Naive thymus-derived CD4-positive, alpha-beta T cell (primary cell): ENCODE results near the gene SORCS2. TPM values are rescaled to one million over a fixed set of nuclear protein-coding genes. Genes with fewer than 3 reads are reported as not detected.

Experiments used
- ATAC-seq: fragments of 150-1000 bp; cut with Tn5 transposase; 2 replicates; pipeline ENCODE4 v1.10.0; 2021; ENCODE audit warnings: mild to moderate bottlenecking, moderate library complexity
- CTCF ChIA-PET: fragments of 350-600 bp; sonication (Branson Sonifier 250); formaldehyde crosslinking; loops from one replicate; lab custom pipeline; 2021; ENCODE audit warnings: antibody characterized with exemption; lab: Charles Lee
- POLR2A ChIA-PET: fragments of 350-600 bp; sonication (Branson Sonifier 250); formaldehyde crosslinking; loops from one replicate; lab custom pipeline; 2021; ENCODE audit warnings: antibody characterized with exemption, inconsistent platforms; lab: Charles Lee
- DNase-seq, 9 donors: peaks; one replicate each; pipeline versions ENCODE4 v3.0.0 to v3.0.0-alpha.2; 2020 to 2022; ENCODE audit warnings: mixed read lengths in 1 of 9
- H3K27ac ChIP-seq: one replicate; pipeline ENCODE4 v1.7.0; 2013; ENCODE audit warnings: mild to moderate bottlenecking, low read depth, low read length, moderate library complexity
- H3K27me3 ChIP-seq, 2 donors: one replicate each; pipeline ENCODE4 v1.7.0; 2013; ENCODE audit warnings: low read length in 2 of 2, mild to moderate bottlenecking in 2 of 2, moderate library complexity in 2 of 2; ENCODE audit not compliant: control insufficient read depth in 2 of 2, insufficient read depth in 2 of 2
- H3K36me3 ChIP-seq, 3 experiments: 1 replicate in 2 of 3; 2 replicates in 1 of 3; pipeline ENCODE4 v1.7.0; 2013; ENCODE audit warnings: low read length in 3 of 3, mild to moderate bottlenecking in 3 of 3, moderate library complexity in 1 of 3; ENCODE audit not compliant: insufficient read depth in 3 of 3, control insufficient read depth in 2 of 3
- H3K4me1 ChIP-seq, 2 donors: one replicate each; pipeline ENCODE4 v1.7.0; 2013; ENCODE audit warnings: low read length in 2 of 2, mild to moderate bottlenecking in 2 of 2, moderate library complexity in 1 of 2; ENCODE audit not compliant: control insufficient read depth in 2 of 2, insufficient read depth in 2 of 2
- H3K4me3 ChIP-seq: 2 replicates; pipeline ENCODE4 v1.7.0; 2013; ENCODE audit warnings: mild to moderate bottlenecking, low read length
- H3K9me3 ChIP-seq, 3 experiments: 1 replicate in 2 of 3; 2 replicates in 1 of 3; pipeline ENCODE4 v1.7.0; 2013; ENCODE audit warnings: low read length in 3 of 3; ENCODE audit not compliant: control insufficient read depth in 2 of 3
- H3K27ac Mint-ChIP-seq, 9 donors: one replicate each; pipeline ENCODE4 v1.8.0; 2020 to 2022; ENCODE audit warnings: mixed read lengths in 9 of 9, mild to moderate bottlenecking in 8 of 9, moderate library complexity in 5 of 9, inconsistent platforms in 2 of 9
- H3K27me3 Mint-ChIP-seq, 5 donors: one replicate each; pipeline ENCODE4 v1.8.0; 2021 to 2022; ENCODE audit warnings: mixed read lengths in 5 of 5, mild to moderate bottlenecking in 1 of 5
- H3K36me3 Mint-ChIP-seq, 5 donors: one replicate each; pipeline ENCODE4 v1.8.0; 2020 to 2022; ENCODE audit warnings: mixed read lengths in 5 of 5, mild to moderate bottlenecking in 3 of 5, inconsistent platforms in 1 of 5
- H3K4me1 Mint-ChIP-seq, 7 donors: one replicate each; pipeline ENCODE4 v1.8.0; 2020 to 2022; ENCODE audit warnings: mixed read lengths in 7 of 7, mild to moderate bottlenecking in 3 of 7, inconsistent platforms in 1 of 7
- H3K4me3 Mint-ChIP-seq, 10 donors: one replicate each; pipeline ENCODE4 v1.8.0; 2020 to 2022; ENCODE audit warnings: mild to moderate bottlenecking in 10 of 10, mixed read lengths in 10 of 10, moderate library complexity in 6 of 10, inconsistent platforms in 2 of 10
- H3K9me3 Mint-ChIP-seq, 11 donors: one replicate each; pipeline ENCODE4 v1.8.0; 2020 to 2022; ENCODE audit warnings: mixed read lengths in 11 of 11, mild to moderate bottlenecking in 4 of 11, inconsistent platforms in 1 of 11, moderate library complexity in 1 of 11
- intact Hi-C, 2 donors: fragments of 100-400 bp; cut with micrococcal nuclease; formaldehyde crosslinking; loops; one replicate each; pipeline ENCODE4 v1.15.1; 2023
- polyA plus RNA-seq, 2 donors: library from polyadenylated mRNA; unstranded; fragments of 300-500 nt; fragmentation: Illumina TruSeq; gene quantifications; one replicate each; pipeline ENCODE4 v1.2.3, GENCODE V29; 2021
- total RNA-seq, 6 experiments: library from RNA in 5 of 6; stranded (reverse) in 5 of 6; gene quantifications; 1 replicate in 5 of 6; 2 replicates in 1 of 6; pipeline ENCODE4 v1.2.3 and lab custom pipeline; 2021 to 2026

The SORCS2 gene
- total and polyA plus RNA-seq, 7 experiments from 2014 or later, result 0.10 TPM; not detected in 6

GRCh38 chr4:7704091-7704490, 511.8 kb downstream of the SORCS2 start:
- no peaks in the 10 kb centered on the region for H3K27me3 ChIP-seq
- peak overlapping the region in 1 of 9 donors; percentile 14 for H3K27ac Mint-ChIP-seq
- DNase-seq (no peak), ATAC-seq (no peak)
- peaks cover 0 to 9% (median 0%) of the 10 kb centered on the region in 7 donors for H3K4me1 Mint-ChIP-seq
- H3K9me3 ChIP-seq, result no peaks in the 10 kb centered on the region
- intact Hi-C loops, result no loop called here
- no peaks in the 10 kb centered on the region for H3K36me3 ChIP-seq
- no peaks in the 10 kb centered on the region for H3K4me1 ChIP-seq
- no peak overlapping the region for H3K27ac ChIP-seq
- H3K4me3 ChIP-seq, result no peak overlapping the region
- peaks cover 0 to 3% (median 0%) of the 10 kb centered on the region in 11 donors for H3K9me3 Mint-ChIP-seq
- H3K27me3 Mint-ChIP-seq, result peaks cover 0 to 14% (median 5%) of the 10 kb centered on the region in 5 donors
- no peak overlapping the region for H3K4me3 Mint-ChIP-seq
- no peaks in the 10 kb centered on the region for H3K36me3 Mint-ChIP-seq
- ChIA-PET CTCF (no interaction called here), POLR2A (no interaction called here)

GRCh38 chr4:7704625-7705024, 512.3 kb downstream of the SORCS2 start:
- H3K4me1 ChIP-seq, result no peaks in the 10 kb centered on the region
- intact Hi-C loops, result no loop called here
- H3K4me1 Mint-ChIP-seq, result peaks cover 0 to 9% (median 0%) of the 10 kb centered on the region in 7 donors
- no peak for ATAC-seq
- H3K27me3 ChIP-seq, result no peaks in the 10 kb centered on the region
- no peaks in the 10 kb centered on the region for H3K36me3 Mint-ChIP-seq
- H3K4me3 ChIP-seq, result no peak overlapping the region
- POLR2A ChIA-PET, result no interaction called here
- no peak overlapping the region for H3K27ac ChIP-seq
- CTCF ChIA-PET, result no interaction called here
- no peak for DNase-seq
- H3K27me3 Mint-ChIP-seq, result peaks cover 0 to 12% (median 4%) of the 10 kb centered on the region in 5 donors
- no peaks in the 10 kb centered on the region for H3K9me3 ChIP-seq
- H3K9me3 Mint-ChIP-seq, result peaks cover 0 to 3% (median 0%) of the 10 kb centered on the region in 11 donors
- H3K27ac Mint-ChIP-seq, result no peak overlapping the region
- no peak overlapping the region for H3K4me3 Mint-ChIP-seq
- H3K36me3 ChIP-seq, result no peaks in the 10 kb centered on the region

- Mint-ChIP-seq H3K4me1 (peaks cover 0 to 9% (median 0%) of the 10 kb centered on the region in 7 donors), H3K9me3 (peaks cover 0 to 3% (median 0%) of the 10 kb centered on the region in 11 donors), H3K36me3 (no peaks in the 10 kb centered on the region), H3K27me3 (peaks cover 0 to 8% (median 0%) of the 10 kb centered on the region in 5 donors), H3K27ac (no peak overlapping the region), H3K4me3 (no peak overlapping the region)
- ChIA-PET POLR2A (no interaction called here), CTCF (no interaction called here)
- Histone ChIP-seq H3K36me3 (no peaks in the 10 kb centered on the region), H3K4me1 (no peaks in the 10 kb centered on the region), H3K27me3 (no peaks in the 10 kb centered on the region), H3K4me3 (no peak overlapping the region), H3K27ac (no peak overlapping the region), H3K9me3 (no peaks in the 10 kb centered on the region)
- DNase-seq (no peak), ATAC-seq (no peak)
- intact Hi-C loops, result no loop called here
These were observed 512.7 kb downstream of the SORCS2 start for GRCh38 chr4:7705062-7705461.

GRCh38 chr4:7705593-7705992, 513.3 kb downstream of the SORCS2 start:
- Mint-ChIP-seq H3K9me3 (peaks cover 0 to 3% (median 0%) of the 10 kb centered on the region in 11 donors), H3K4me3 (no peak overlapping the region), H3K4me1 (peaks cover 0 to 9% (median 0%) of the 10 kb centered on the region in 7 donors), H3K27me3 (peaks cover 0 to 6% (median 0%) of the 10 kb centered on the region in 5 donors), H3K36me3 (no peaks in the 10 kb centered on the region), H3K27ac (no peak overlapping the region)
- no peaks in the 10 kb centered on the region for H3K27me3 ChIP-seq
- H3K4me1 ChIP-seq, result no peaks in the 10 kb centered on the region
- CTCF ChIA-PET, result no interaction called here
- no peaks in the 10 kb centered on the region for H3K36me3 ChIP-seq
- H3K4me3 ChIP-seq, result no peak overlapping the region
- POLR2A ChIA-PET, result no interaction called here
- H3K27ac ChIP-seq, result no peak overlapping the region
- ATAC-seq (no peak), DNase-seq (no peak)
- intact Hi-C loops, result no loop called here
- H3K9me3 ChIP-seq, result no peaks in the 10 kb centered on the region

GRCh38 chr4:7708238-7708637, 515.9 kb downstream of the SORCS2 start:
- DNase-seq, result no peak
- no peak for ATAC-seq
- H3K4me3 ChIP-seq, result no peak overlapping the region
- no peak overlapping the region for H3K4me3 Mint-ChIP-seq
- no peak overlapping the region for H3K27ac Mint-ChIP-seq
- ChIA-PET CTCF (no interaction called here), POLR2A (no interaction called here)
- H3K27me3 Mint-ChIP-seq, result no peaks in the 10 kb centered on the region
- H3K9me3 Mint-ChIP-seq, result peaks cover 0 to 3% (median 0%) of the 10 kb centered on the region in 11 donors
- H3K4me1 Mint-ChIP-seq, result peaks cover 0 to 3% (median 0%) of the 10 kb centered on the region in 7 donors
- H3K36me3 Mint-ChIP-seq, result no peaks in the 10 kb centered on the region
- H3K9me3 ChIP-seq, result no peaks in the 10 kb centered on the region
- intact Hi-C loops, result no loop called here
- no peaks in the 10 kb centered on the region for H3K36me3 ChIP-seq
- no peaks in the 10 kb centered on the region for H3K27me3 ChIP-seq
- H3K27ac ChIP-seq, result no peak overlapping the region
- no peaks in the 10 kb centered on the region for H3K4me1 ChIP-seq

- H3K36me3 Mint-ChIP-seq, result no peaks in the 10 kb centered on the region
- ChIA-PET CTCF (no interaction called here), POLR2A (no interaction called here)
- Histone ChIP-seq H3K4me1 (no peaks in the 10 kb centered on the region), H3K4me3 (no peak overlapping the region), H3K27ac (no peak overlapping the region), H3K27me3 (no peaks in the 10 kb centered on the region), H3K9me3 (peaks cover 0 to 3% (median 0%) of the 10 kb centered on the region in 3 experiments), H3K36me3 (no peaks in the 10 kb centered on the region)
- no peak for ATAC-seq
- peaks cover 0 to 2% (median 0%) of the 10 kb centered on the region in 7 donors for H3K4me1 Mint-ChIP-seq
- no peaks in the 10 kb centered on the region for H3K27me3 Mint-ChIP-seq
- DNase-seq, result no peak
- no peak overlapping the region for H3K27ac Mint-ChIP-seq
- peaks cover 0 to 3% (median 0%) of the 10 kb centered on the region in 11 donors for H3K9me3 Mint-ChIP-seq
- H3K4me3 Mint-ChIP-seq, result no peak overlapping the region
- intact Hi-C loops, result no loop called here
These were observed 516.6 kb downstream of the SORCS2 start for GRCh38 chr4:7708981-7709380.

GRCh38 chr4:7709431-7709830, 517.1 kb downstream of the SORCS2 start:
- Mint-ChIP-seq H3K27me3 (no peaks in the 10 kb centered on the region), H3K9me3 (peaks cover 0 to 3% (median 0%) of the 10 kb centered on the region in 11 donors), H3K27ac (no peak overlapping the region), H3K4me1 (peaks cover 0 to 2% (median 0%) of the 10 kb centered on the region in 7 donors), H3K36me3 (no peaks in the 10 kb centered on the region), H3K4me3 (no peak overlapping the region)
- ChIA-PET CTCF (no interaction called here), POLR2A (no interaction called here)
- DNase-seq (no peak), ATAC-seq (no peak)
- Histone ChIP-seq H3K9me3 (peaks cover 0 to 6% (median 0%) of the 10 kb centered on the region in 3 experiments), H3K4me1 (no peaks in the 10 kb centered on the region), H3K27me3 (no peaks in the 10 kb centered on the region), H3K36me3 (no peaks in the 10 kb centered on the region), H3K4me3 (no peak overlapping the region), H3K27ac (no peak overlapping the region)
- intact Hi-C loops, result no loop called here
